Osteoblast (primary cell): ENCODE results near the gene ABI3BP. TPM values are rescaled to one million over a fixed set of nuclear protein-coding genes. Genes with fewer than 3 reads are reported as not detected.

Experiments
- DNase-seq: peaks from one replicate; pipeline ENCODE4 v3.0.0; 2011; ENCODE audit warnings: low spot score, mixed read lengths; ENCODE audit not compliant: insufficient read length; ENCODE audit errors: missing footprints
- H2AFZ ChIP-seq: 2 replicates; pipeline ENCODE4 v1.6.0; 2011; ENCODE audit warnings: mild to moderate bottlenecking, low read length
- H3K27ac ChIP-seq: 2 replicates; pipeline ENCODE4 v1.5.1; 2011; ENCODE audit warnings: mild to moderate bottlenecking, low read depth, low read length, moderate library complexity
- H3K27me3 ChIP-seq: 2 replicates; pipeline ENCODE4 v1.6.0; 2012; ENCODE audit warnings: mild to moderate bottlenecking, control low read depth, inconsistent platforms, low read length, moderate library complexity; ENCODE audit not compliant: insufficient read depth
- H3K36me3 ChIP-seq: 2 replicates; pipeline ENCODE4 v1.5.1; 2011; ENCODE audit warnings: mild to moderate bottlenecking, low read length, control low read depth, moderate library complexity; ENCODE audit not compliant: insufficient read depth
- H3K4me1 ChIP-seq: 2 replicates; pipeline ENCODE4 v1.5.1; 2011; ENCODE audit warnings: mild to moderate bottlenecking, low read length, control low read depth, moderate library complexity; ENCODE audit not compliant: insufficient read depth
- H3K4me2 ChIP-seq: 2 replicates; pipeline ENCODE4 v1.6.0; 2011; ENCODE audit warnings: mild to moderate bottlenecking, low read length; ENCODE audit not compliant: insufficient read depth
- H3K4me3 ChIP-seq: fragments of 200-600 bp; sonication (generic); 3 replicates; pipeline ENCODE4 v1.5.1; 2012; ENCODE audit warnings: mild to moderate bottlenecking, low read length, inconsistent platforms; ENCODE audit not compliant: insufficient read depth
- H3K79me2 ChIP-seq: 2 replicates; pipeline ENCODE4 v1.6.0; 2012; ENCODE audit warnings: mild to moderate bottlenecking, low read length, control low read depth, inconsistent platforms; ENCODE audit not compliant: insufficient read depth
- H3K9me3 ChIP-seq: 2 replicates; pipeline ENCODE4 v1.5.1; 2011; ENCODE audit warnings: low read depth, low read length, control low read depth
- H4K20me1 ChIP-seq: 2 replicates; pipeline ENCODE4 v1.6.0; 2012; ENCODE audit warnings: mild to moderate bottlenecking, low read length, control low read depth; ENCODE audit not compliant: insufficient read depth
- total RNA-seq: library from RNA; depleted of rRNA; stranded (reverse); fragments of >200 nt; gene quantifications from 2 replicates; pipeline ENCODE4 v1.2.3, GENCODE V29; 2012
- TF ChIP-seq, protein P1 (sequence below): IDR thresholded peaks from 2 replicates; pipeline ENCODE4 v1.5.1; 2011; ENCODE audit warnings: mild to moderate bottlenecking, low read depth, low read length, moderate library complexity; ENCODE audit errors: extremely low read depth

The ABI3BP gene
- total RNA-seq, 1 donor: 130 TPM

DNA sequence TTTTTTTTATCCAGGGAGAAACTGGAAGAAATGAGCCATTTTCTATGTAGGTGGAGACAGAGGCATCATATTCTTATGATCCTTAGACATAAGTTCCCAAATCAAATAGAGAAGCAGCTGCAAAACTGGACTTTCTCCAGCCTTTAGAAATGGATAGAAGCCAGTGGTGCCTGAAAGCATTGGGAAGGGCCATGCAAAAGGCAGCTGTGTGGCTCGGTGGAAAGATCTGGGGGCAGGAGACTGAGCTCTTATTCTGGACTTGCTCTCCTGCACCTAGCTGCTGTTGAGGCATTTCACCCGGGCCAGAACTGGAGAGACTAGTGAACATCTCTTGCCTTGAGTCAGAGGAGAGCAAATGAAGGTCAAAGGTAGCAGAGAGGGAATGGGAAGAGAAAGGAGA, 210.9 kb downstream of the ABI3BP start:
- H2AFZ ChIP-seq: no peak overlapping the region
- H3K4me3 ChIP-seq: no peak overlapping the region
- H3K27ac ChIP-seq: peak overlapping the region; percentile 81
- peaks cover 41% of the 10 kb centered on the region for H3K4me1 ChIP-seq
- H3K79me2 ChIP-seq: no peaks in the 10 kb centered on the region
- H3K27me3 ChIP-seq: no peaks in the 10 kb centered on the region
- H3K4me2 ChIP-seq: no peak overlapping the region
- H3K9me3 ChIP-seq: peaks cover 2% of the 10 kb centered on the region
- peaks cover 44% of the 10 kb centered on the region for H3K36me3 ChIP-seq
- no peaks in the 10 kb centered on the region for H4K20me1 ChIP-seq
- TF ChIP-seq, protein P1, sequence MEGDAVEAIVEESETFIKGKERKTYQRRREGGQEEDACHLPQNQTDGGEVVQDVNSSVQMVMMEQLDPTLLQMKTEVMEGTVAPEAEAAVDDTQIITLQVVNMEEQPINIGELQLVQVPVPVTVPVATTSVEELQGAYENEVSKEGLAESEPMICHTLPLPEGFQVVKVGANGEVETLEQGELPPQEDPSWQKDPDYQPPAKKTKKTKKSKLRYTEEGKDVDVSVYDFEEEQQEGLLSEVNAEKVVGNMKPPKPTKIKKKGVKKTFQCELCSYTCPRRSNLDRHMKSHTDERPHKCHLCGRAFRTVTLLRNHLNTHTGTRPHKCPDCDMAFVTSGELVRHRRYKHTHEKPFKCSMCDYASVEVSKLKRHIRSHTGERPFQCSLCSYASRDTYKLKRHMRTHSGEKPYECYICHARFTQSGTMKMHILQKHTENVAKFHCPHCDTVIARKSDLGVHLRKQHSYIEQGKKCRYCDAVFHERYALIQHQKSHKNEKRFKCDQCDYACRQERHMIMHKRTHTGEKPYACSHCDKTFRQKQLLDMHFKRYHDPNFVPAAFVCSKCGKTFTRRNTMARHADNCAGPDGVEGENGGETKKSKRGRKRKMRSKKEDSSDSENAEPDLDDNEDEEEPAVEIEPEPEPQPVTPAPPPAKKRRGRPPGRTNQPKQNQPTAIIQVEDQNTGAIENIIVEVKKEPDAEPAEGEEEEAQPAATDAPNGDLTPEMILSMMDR: no peak
- no peak for DNase-seq

- peak overlapping the region; percentile 81 for H3K27ac ChIP-seq
- H3K4me2 ChIP-seq: no peak overlapping the region
- H3K79me2 ChIP-seq: no peaks in the 10 kb centered on the region
- peaks cover 2% of the 10 kb centered on the region for H3K9me3 ChIP-seq
- H3K27me3 ChIP-seq: no peaks in the 10 kb centered on the region
- TF ChIP-seq, protein P1: no peak
- DNase-seq: no peak
- H3K36me3 ChIP-seq: peaks cover 44% of the 10 kb centered on the region
- H3K4me3 ChIP-seq: no peak overlapping the region
- H4K20me1 ChIP-seq: no peaks in the 10 kb centered on the region
- peaks cover 50% of the 10 kb centered on the region for H3K4me1 ChIP-seq
- H2AFZ ChIP-seq: no peak overlapping the region
These were observed 211.9 kb downstream of the ABI3BP start for GRCh38 chr3:100781301-100781700.

DNA sequence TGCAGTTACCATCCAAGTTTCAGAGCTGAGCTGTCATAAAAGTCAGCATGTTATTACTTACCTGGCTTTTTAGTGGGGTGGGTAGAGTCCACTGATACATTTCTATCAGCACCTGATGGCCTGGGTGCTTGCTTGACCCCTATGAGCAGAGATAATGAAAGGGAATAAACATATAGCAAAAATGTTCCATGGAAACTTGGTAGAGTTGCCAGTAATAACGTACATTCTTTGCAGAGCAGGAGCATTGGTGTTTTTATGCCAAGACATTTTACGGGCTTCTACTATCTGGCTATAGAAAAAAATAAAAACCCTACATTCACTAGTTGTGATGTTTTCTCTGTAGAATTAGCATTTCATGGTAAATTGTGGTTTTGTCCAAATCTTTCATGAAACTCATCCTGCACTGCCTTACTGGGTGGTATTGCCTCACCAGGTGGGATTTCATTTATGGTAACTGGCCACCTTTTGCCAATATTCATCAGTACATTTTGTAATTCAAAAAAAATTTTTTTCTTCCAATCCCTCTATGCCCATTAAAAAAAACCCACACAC, 213.1 kb downstream of the ABI3BP start:
- no peak overlapping the region for H3K27ac ChIP-seq
- no peaks in the 10 kb centered on the region for H3K79me2 ChIP-seq
- no peak overlapping the region for H3K4me2 ChIP-seq
- H3K4me3 ChIP-seq: no peak overlapping the region
- no peaks in the 10 kb centered on the region for H3K9me3 ChIP-seq
- no peaks in the 10 kb centered on the region for H4K20me1 ChIP-seq
- H3K4me1 ChIP-seq: peaks cover 58% of the 10 kb centered on the region
- peaks cover 43% of the 10 kb centered on the region for H3K36me3 ChIP-seq
- DNase-seq: no peak
- TF ChIP-seq, protein P1: no peak
- no peak overlapping the region for H2AFZ ChIP-seq
- no peaks in the 10 kb centered on the region for H3K27me3 ChIP-seq

DNA sequence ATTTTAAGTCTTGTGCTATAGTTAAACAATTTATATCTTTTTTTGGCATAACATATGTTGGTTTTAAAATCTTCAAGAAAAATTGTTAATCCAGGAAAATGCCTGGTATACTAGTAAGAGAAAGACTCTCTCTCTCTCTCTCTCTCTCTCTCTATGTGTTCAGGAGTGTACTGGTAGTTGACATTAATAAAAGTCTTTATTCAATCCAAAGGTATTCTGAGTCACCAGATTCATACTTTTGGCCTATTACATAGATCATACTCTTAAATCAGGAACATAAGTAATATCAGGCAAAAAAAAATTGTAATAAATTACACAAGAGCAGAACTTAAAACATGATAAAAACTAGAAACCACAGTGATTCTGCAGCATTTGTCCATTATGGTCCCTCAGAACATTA, 213.7 kb downstream of the ABI3BP start:
- H3K27ac ChIP-seq: no peak overlapping the region
- H4K20me1 ChIP-seq: no peaks in the 10 kb centered on the region
- H3K4me3 ChIP-seq: no peak overlapping the region
- H3K4me2 ChIP-seq: no peak overlapping the region
- H3K79me2 ChIP-seq: no peaks in the 10 kb centered on the region
- peaks cover 45% of the 10 kb centered on the region for H3K36me3 ChIP-seq
- DNase-seq: no peak
- no peak overlapping the region for H2AFZ ChIP-seq
- H3K27me3 ChIP-seq: no peaks in the 10 kb centered on the region
- TF ChIP-seq, protein P1: no peak
- H3K9me3 ChIP-seq: no peaks in the 10 kb centered on the region
- H3K4me1 ChIP-seq: peaks cover 58% of the 10 kb centered on the region
